Measurements from ENCODE around the gene MCAT. TPM values are rescaled to one million over a fixed set of nuclear protein-coding genes. Genes with fewer than 3 reads are reported as not detected.

The MCAT gene
- total RNA-seq, 4 donors from 2014 or later, result 15.8 to 21.7 (median 19.2) TPM

DNA sequence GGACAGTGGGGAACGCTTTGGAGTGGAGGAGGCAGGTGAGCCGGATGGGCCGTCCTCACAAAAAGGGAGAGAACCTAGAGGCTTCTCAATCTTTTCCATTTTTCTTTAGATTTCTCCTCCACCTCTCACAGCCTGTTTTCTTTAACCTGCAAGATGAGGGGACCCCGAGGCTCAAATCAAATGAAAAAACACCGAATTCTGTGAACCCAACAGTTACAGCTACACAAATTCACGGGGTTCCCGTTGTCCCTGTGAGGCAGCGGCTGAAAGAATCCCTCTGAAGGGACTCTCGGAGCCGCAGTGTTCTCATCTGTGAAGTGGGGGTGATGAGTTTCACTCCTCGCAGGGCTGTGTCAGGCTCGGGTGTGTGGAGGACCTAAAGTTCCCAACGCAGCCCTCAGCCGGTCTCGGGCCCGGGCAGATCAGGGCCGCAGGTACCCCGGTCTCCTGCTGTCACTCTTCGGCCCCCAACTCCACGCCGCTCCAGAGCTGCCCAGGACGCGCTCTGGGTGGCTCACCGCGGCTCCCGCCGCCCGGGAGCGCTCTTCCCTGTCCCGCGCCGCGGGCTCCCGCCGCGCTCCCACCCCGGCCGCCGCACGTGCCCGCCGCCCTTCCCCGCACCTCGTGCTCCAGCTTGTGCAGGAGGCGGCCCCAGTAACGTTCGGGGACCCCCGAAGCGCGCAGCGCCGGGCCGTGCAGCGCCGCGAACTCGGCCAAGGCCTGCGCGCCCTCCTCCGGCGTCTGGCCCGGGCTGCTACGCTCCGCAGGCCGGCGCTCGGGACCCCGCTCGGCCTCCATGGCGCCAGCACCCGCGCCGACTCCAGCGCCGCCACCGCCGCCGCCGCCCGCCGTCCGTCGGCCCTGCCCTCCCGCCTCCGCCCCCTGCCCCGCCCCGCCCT is 43.3 kb upstream of the MCAT start, which contains the start of gene TTLL12:
TSS of gene TTLL12 (minus strand) at position 863 of the 899 bp plus-strand sequence. CDS start at position 798, 65 bp downstream.
- peak within 1 kb of the TSS; percentile 62 to 87 for H3K4me3 ChIP-seq
- 3 to 5% methylated on average over 4 to 5 of the region's 87 CpGs for WGBS, 2 donors (ENCODE audit: low coverage in 1 of 2)
- ATAC-seq, result peak; percentile 51

GRCh38 chr22:43185860-43186261 is 42.7 kb upstream of the MCAT start:
- H3K9me3 ChIP-seq, result no peaks in the 10 kb centered on the region

More for the DNA sequence above, 43.3 kb upstream of the MCAT start, which contains the start of gene TTLL12:
- peaks cover 0 to 30% (median 12%) of the 10 kb centered on the region in 3 donors for H3K4me1 ChIP-seq
- H3K9me3 ChIP-seq, result no peaks in the 10 kb centered on the region
- H3K27ac ChIP-seq, result peak within 1 kb of the TSS; percentile 73 to 96 (median 89)
- no peak for TF ChIP-seq POLR2AphosphoS5 (IDR thresholded peaks at IDR 0.05)
- peak; percentile 53 to 69 for TF ChIP-seq POLR2A (IDR thresholded peaks at IDR 0.05)
- no peak for TF ChIP-seq EP300 (IDR thresholded peaks at IDR 0.05)
- TF ChIP-seq, protein P1, sequence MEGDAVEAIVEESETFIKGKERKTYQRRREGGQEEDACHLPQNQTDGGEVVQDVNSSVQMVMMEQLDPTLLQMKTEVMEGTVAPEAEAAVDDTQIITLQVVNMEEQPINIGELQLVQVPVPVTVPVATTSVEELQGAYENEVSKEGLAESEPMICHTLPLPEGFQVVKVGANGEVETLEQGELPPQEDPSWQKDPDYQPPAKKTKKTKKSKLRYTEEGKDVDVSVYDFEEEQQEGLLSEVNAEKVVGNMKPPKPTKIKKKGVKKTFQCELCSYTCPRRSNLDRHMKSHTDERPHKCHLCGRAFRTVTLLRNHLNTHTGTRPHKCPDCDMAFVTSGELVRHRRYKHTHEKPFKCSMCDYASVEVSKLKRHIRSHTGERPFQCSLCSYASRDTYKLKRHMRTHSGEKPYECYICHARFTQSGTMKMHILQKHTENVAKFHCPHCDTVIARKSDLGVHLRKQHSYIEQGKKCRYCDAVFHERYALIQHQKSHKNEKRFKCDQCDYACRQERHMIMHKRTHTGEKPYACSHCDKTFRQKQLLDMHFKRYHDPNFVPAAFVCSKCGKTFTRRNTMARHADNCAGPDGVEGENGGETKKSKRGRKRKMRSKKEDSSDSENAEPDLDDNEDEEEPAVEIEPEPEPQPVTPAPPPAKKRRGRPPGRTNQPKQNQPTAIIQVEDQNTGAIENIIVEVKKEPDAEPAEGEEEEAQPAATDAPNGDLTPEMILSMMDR (IDR thresholded peaks at IDR 0.05), result peak in 3 of 4 experiments; percentile 13 to 26 (median 14)
- peaks cover 7% of the 10 kb centered on the region for H3K27me3 ChIP-seq
- H3K36me3 ChIP-seq, result peaks cover 0 to 18% of the 10 kb centered on the region in 2 donors

DNA sequence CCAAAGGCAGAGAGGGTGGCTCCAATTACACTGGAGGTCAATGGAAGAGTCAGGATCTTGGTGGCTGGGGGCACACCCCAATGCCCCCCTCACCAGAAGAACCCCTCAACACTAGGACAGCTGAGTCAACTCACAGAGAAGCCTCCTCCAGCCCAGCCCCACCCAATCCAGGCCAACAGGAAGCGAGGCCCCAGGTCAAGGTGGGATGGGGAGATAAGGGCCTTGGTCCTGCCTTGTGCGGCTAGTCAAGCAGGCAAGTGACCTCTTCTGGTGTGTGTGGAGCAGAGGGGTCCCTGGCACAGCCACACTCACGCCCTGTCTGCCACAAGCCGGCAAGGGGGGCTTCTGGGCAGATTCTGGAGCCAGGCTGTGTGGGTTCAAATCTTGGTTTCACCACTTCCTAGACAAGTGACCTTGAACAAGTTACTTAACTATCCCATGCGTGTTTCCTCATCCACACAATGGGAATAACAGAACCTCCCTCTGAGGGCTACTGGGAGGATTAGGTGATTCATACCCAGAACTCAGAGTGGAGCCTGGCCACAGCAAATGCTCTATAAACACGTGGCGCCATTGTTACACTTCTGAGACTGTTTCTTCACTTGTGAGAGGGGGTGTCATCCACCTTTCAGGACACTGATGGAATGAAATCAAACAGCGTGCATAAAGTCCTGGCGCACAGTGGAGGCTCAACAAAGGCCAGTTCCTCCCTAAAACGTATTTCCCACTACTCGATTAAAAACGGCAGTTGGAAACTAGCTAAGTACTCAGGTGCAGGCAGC is 40.5 kb upstream of the MCAT start:
- TF ChIP-seq EP300 (IDR thresholded peaks at IDR 0.05) (no peak), POLR2A (IDR thresholded peaks at IDR 0.05) (no peak), POLR2AphosphoS5 (IDR thresholded peaks at IDR 0.05) (no peak)
- TF ChIP-seq, protein P1 (IDR thresholded peaks at IDR 0.05), result no peak

More at GRCh38 chr22:43185860-43186261, 42.7 kb upstream of the MCAT start:
- TF ChIP-seq, protein P1 (IDR thresholded peaks at IDR 0.05), result no peak
- TF ChIP-seq POLR2AphosphoS5 (IDR thresholded peaks at IDR 0.05) (no peak), POLR2A (IDR thresholded peaks at IDR 0.05) (no peak), EP300 (IDR thresholded peaks at IDR 0.05) (no peak)
- ATAC-seq, result no peak
- Histone ChIP-seq H3K27me3 (peaks cover 2% of the 10 kb centered on the region), H3K27ac (peak overlapping the region in 3 of 4 donors; percentile 86 to 96 (median 90)), H3K4me1 (peaks cover 0 to 30% (median 12%) of the 10 kb centered on the region in 3 donors), H3K4me3 (peak overlapping the region; percentile 62 to 87), H3K36me3 (peaks cover 0 to 24% of the 10 kb centered on the region in 2 donors)
- no CpG with 5 or more reads among the region's 12 CpGs for WGBS, 2 donors (ENCODE audit: low coverage in 1 of 2)

GRCh38 chr22:43182726-43183125 is 39.5 kb upstream of the MCAT start:
- no peaks in the 10 kb centered on the region for H3K27me3 ChIP-seq
- no peak overlapping the region for H3K27ac ChIP-seq
- H3K4me1 ChIP-seq, result peaks cover 0 to 24% (median 12%) of the 10 kb centered on the region in 3 donors
- H3K9me3 ChIP-seq, result no peaks in the 10 kb centered on the region
- TF ChIP-seq, protein P1 (IDR thresholded peaks at IDR 0.05), result no peak
- no peak for TF ChIP-seq EP300 (IDR thresholded peaks at IDR 0.05)
- TF ChIP-seq POLR2A (IDR thresholded peaks at IDR 0.05), result no peak
- no peak for TF ChIP-seq POLR2AphosphoS5 (IDR thresholded peaks at IDR 0.05)
- no peak overlapping the region for H3K4me3 ChIP-seq
- peaks cover 0 to 55% of the 10 kb centered on the region in 2 donors for H3K36me3 ChIP-seq
- ATAC-seq, result no peak
- 80% methylated on average over 2 of the region's 17 CpGs; no CpG with 5 or more reads in 1 of the 2 donors for WGBS, 2 donors (ENCODE audit: low coverage in 1 of 2)

More for the DNA sequence above, 40.5 kb upstream of the MCAT start:
- peaks cover 0 to 30% (median 12%) of the 10 kb centered on the region in 3 donors for H3K4me1 ChIP-seq
- H3K9me3 ChIP-seq, result no peaks in the 10 kb centered on the region
- ATAC-seq, result no peak
- H3K36me3 ChIP-seq, result peaks cover 0 to 46% of the 10 kb centered on the region in 2 donors
- H3K27me3 ChIP-seq, result no peaks in the 10 kb centered on the region
- H3K4me3 ChIP-seq, result no peak overlapping the region
- no peak overlapping the region for H3K27ac ChIP-seq
- WGBS, 2 donors (ENCODE audit: low coverage in 1 of 2), result 41% methylated on average over 3 of the region's 12 CpGs; no CpG with 5 or more reads in 1 of the 2 donors

Measured in gastroesophageal sphincter (tissue), 4 donors.